Activated CD8-positive, alpha-beta memory T cell treated with anti-CD3 and anti-CD28 coated beads, Interleukin-2, amount 50 U/mL, for 4 hours (primary cell): Measurements from ENCODE around the gene CDK9.
A peak's percentile ranks its signal among the peaks of the same experiment; 100 is the strongest.
"Not testable (repeated sequence)": the region's sequence is repeated elsewhere in the genome, so short reads cannot be mapped to it uniquely, and the experiment has no call there.

Experiments
- DNase-seq: peaks from one replicate; pipeline ENCODE4 v3.0.0-alpha.2; 2020

CDK9 gene

DNA sequence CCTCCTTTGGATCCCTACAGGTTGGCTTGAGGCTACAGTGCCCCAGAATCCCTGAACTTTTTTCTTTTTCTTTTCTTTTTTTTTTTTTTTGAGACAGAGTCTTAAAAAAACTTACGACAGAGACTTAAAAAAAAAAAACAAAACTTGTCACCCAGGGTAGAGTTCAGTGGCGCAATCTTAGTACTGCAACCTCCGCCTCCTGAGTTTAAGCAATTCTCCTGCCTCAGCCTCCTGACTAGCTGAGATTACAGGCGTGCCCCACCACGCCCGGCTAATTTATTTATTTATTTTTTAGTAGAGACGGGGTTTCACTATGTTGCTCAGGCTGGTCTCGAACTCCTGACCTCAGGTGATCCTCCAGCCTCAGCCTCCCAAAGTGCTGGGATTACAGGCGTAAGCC is 4.9 kb upstream of the CDK9 start:
- not testable (repeated sequence) for DNase-seq

DNA sequence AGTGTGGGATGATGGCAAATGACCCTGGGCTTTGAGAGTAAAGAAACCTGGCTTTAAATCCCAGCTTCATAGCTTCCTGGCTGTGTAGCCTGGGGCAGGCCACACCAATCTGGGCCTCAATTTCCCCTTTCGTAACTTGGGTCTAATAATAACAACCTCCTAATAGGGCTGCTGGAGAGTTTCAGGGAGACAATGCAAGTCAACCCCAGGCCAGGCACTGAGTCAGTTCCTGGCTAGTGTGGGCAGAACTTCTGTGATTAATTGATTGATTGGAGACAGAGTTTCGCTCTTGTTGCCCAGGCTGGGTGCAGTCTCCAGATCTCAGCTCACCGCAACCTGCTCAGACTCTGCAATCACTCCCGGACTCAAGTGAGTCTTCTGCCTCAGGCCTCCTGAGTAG is 4.0 kb upstream of the CDK9 start:
- no peak for DNase-seq

DNA sequence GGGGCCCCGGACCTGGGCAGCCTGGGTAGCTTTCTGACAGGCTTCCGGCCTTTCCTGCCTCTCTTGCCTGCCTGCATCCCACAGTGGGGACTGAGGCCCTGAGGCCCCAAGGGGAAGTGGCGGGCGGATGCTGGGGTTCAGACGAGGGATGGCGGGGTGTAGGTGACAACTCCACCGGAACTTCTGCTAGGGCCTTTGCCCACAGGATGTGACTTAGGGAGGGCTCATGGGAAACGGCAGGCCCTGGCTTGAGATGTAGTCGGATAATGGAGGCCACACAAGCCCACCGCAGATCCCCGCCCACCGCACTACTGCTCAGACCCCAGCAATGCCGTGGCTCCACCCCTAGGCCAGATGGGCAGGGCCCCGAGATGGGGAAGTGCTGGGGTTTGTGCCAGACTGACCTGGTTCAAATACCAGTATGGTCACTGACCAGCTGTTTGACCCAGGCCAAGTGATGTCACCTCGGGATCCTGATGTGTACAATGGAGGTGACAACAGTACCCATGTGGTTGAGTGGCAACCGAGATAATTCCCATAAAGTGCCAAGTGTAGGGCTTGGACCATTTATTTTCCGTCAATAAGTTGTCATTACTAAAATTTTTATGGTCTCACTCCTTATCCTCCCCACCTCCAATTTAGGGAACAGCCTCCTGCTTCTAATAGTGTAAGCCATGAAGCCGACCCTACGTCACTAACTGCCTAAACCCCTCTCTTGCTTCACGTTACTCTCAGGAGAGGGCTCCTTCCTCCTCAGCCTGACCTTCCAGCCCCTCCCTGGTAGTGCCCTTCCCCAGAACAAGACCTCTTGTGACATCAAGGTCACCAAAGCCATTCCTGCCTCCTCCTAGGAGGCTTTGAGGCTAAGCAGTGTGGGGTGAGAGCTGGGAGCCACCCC is 2.5 kb upstream of the CDK9 start:
- DNase-seq, result peak; percentile 61

DNA sequence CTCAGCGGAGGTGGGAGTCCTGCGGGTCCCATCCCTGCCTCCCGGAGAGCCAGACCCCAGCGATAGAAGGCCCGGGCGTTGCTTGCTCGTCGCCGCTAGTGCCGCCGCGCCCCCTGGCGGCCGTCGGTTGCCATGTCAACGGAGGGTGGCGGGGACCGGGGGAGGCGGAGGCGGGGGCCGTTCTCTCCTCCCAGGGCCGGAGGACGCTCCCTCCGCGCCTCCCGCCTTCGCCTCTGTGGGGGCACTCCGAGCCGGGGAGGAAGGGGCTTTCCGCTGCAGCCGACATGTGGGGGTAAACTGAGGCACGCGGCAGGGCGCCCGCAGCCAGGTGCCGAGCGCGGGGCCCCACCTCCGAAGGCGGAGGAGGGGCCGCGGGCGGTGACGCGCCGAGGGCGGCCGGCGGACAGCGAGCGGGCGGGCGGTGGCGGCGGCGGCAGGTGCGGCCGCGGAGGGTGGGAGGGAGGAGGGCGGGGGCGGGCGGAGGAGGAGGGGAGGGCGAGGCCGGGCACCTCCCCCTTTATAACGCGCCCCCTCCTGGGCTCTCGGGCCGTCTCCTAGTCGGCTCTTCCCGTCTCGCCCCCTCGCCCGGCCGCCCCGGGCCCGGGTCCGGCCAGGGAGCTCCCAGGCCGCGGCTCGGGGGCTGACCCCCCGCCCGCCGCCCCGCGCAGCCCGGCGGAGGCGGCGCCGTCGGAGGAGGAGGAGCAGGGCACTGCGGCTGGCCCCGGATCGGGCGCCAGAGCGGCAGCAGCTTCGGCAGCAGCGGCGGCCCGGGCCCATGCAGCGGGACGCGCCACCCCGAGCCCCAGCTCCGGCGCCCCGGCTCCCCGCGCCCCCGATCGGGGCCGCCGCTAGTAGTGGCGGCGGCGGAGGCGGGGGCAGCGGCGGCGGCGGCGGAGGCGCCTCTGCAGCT is 556 bp upstream of the CDK9 start:
- peak; percentile 89 for DNase-seq

DNA sequence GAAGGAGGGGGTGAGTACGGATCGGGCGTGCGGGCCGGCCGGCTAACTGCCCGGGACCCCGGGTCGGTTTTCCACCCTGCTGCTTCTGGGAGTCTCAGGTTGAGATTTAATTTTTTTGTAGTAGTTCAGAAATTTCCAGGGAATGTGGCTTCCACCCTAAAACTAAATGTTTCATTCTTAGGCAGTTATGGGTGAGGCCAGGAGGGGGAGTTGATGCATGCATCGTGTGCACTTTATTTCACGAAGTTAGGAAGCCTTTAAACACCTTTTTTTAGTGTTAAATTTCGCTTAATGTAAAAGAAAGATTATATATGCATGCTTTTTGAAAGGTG is 905 bp downstream of the CDK9 start:
- DNase-seq, result no peak

DNA sequence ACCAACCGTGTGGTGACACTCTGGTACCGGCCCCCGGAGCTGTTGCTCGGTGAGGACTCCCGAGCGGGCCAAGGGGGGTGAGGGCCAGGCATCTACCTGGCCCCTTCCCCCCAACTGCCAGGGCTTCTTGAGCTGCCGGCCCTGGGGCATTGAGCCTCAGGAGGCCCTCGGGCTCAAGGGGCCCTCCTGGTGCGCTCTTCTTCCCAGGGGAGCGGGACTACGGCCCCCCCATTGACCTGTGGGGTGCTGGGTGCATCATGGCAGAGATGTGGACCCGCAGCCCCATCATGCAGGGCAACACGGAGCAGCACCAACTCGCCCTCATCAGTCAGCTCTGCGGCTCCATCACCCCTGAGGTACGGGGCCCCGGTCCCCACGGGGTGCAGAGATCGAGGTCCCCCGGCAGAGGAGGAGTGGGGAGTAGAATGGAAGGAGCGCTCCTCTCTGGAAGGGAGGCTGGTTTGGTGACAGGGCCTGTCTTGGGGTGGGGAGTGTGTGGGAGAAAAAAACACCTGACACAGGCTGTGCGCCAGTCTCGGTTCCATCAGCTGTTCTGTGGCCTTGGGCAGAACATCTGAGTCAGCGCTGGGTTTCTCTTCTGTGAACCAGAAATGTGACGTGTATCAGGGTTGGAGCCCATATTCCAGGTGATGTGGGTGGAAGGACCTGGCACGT is 2.6 kb downstream of the CDK9 start:
- DNase-seq, result no peak

GRCh38 chr9:127789179-127789578 is 3.3 kb downstream of the CDK9 start:
- DNase-seq, result no peak

- DNase-seq, result no peak
Measured at GRCh38 chr9:127790094-127790855, 4.4 kb downstream of the CDK9 start.

DNA sequence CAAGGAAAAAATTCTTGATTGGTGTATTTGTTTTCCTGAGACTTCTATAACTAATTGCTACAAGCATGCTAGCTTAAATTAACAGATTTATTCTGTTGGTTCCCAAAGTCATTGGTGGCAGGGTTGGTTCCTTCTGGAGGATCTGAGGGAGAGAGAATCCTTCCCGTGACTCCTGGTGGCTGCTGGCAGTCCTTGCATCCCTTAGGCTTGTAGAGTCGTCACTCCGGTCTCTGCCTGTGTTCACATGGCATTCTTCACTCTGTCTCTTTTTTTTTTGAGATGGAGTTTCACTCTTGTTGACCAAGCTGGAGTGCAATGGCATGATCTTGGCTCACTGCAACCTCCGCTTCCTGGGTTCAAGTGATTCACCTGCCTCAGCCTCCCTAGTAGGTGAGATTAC is 5.3 kb downstream of the CDK9 start:
- DNase-seq, result no peak

- DNase-seq, result no peak
Measured at GRCh38 chr9:127792417-127793031, 6.7 kb downstream of the CDK9 start.

- no peak for DNase-seq
Measured at GRCh38 chr9:127793093-127793708, 7.4 kb downstream of the CDK9 start.

GRCh38 chr9:127794001-127794791 is 8.4 kb downstream of the CDK9 start:
- no peak for DNase-seq

DNA sequence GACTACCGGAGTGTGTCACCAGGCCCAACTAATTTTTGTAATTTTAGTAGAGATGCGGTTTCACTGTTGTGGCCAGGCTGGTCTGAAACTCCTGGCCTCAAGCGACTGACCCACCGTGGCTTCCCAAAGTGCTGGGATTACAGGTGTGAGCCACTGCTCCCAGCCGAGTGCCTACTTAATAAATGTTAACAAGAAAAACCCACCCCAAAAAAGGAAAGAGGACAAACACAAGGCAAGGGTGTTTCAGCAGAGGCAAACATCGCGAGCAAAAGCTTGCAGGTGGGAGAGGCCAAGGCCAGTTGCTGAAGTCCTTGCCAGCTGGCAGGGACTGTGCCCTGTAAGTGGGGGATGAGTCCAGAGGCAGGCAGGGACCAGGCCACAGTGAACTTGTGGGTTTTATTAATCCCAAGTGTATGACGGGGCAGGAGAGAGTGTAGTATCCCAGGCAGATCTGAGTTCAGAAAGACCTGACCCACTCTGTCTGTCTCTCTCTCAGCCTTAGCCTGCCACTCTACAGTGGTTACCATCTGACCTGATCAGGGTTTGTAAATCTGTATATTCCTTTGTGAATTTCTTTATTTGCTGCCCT is 10.5 kb downstream of the CDK9 start:
- DNase-seq, result no peak

- no peak for DNase-seq
Measured at GRCh38 chr9:127796852-127797370, 11.1 kb downstream of the CDK9 start.

GRCh38 chr9:127801955-127802575 is 16.2 kb downstream of the CDK9 start:
- no peak for DNase-seq

DNA sequence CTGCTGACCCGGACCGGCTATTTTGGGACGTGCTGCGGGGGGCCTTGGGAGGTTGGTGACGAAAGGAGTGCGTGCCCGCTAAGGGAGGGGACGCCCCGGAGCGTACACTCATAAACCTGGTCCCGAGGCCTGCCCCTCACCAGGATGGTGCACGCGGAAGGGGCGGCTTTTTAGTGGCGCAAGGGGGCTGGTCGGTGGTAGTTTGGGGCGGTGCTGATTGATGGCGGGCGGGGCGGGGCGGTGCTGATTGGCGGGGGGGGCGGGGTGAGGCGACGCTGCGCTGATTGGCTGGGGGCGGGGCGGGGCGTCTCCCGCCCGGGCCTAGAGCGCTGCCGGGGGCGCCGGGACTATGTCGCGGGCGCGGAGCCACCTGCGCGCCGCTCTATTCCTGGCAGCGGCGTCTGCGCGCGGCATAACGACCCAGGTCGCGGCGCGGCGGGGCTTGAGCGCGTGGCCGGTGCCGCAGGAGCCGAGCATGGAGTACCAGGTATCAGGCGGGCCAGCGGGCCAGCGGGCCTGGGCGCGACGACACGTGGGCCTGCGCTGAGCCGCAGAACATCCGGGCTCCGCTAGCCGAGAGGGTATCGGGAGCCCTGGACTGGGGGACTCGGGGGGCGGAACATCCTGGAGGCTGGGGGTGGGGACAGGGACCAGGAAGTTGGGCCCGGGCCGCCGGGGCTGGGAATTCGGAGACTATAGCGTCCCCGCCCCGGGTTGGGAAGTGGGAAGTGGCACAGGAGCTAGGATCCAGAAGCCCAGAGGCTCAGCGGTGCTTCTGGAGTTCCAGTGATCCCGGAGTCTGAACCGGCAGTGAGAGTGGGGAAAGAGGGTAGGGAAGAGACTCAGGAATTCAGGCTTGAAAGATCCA is 17.0 kb downstream of the CDK9 start, which contains the start of gene FPGS:
Gene FPGS (plus strand): TSS at position 307 of the 868 bp plus-strand sequence. CDS start 43 bp downstream, at position 350.
- DNase-seq, result peak; percentile 80

GRCh38 chr9:127803507-127804352 is 17.9 kb downstream of the CDK9 start:
- DNase-seq, result no peak

DNA sequence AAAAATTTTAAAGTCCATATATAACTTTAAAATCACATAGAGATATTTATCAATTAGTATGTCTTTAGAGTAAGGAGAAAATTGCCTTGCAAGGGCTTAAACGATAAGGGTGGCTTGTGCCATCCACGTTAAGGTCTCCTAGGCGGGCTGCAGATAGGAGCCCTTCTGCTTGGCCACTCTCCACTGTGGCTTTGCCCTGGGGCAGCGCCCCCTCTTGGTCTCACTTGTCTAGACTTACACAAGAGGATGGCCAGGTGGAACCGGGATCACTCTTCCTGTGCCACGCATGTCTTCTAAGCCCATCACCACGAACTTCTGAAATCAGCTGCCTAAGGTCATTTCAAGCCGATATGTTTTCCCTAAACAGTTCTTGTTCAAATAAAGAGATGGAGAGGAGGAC is 19.8 kb downstream of the CDK9 start:
- no peak for DNase-seq
